Neural progenitor cell (in vitro differentiated cells): ENCODE data around the gene PTPRU. TPM values are rescaled to one million over a fixed set of nuclear protein-coding genes. Genes with fewer than 3 reads are reported as not detected.

ENCODE experiments used
- DNase-seq: peaks from one replicate; pipeline ENCODE4 v3.0.0-alpha.2; 2016; ENCODE audit warnings: low spot score
- H2AFZ ChIP-seq: fragments of 200-600 bp; sonication (generic); replicated peaks from 2 replicates; pipeline ENCODE4 v1.6.1; 2016; ENCODE audit warnings: antibody characterized with exemption
- H3F3A ChIP-seq: fragments of 200-600 bp; sonication (generic); 2 replicates; pipeline ENCODE4 v1.6.1; 2016; ENCODE audit warnings: antibody characterized with exemption, low read depth
- H3K27ac ChIP-seq: fragments of 200-600 bp; sonication (generic); 2 replicates; pipeline ENCODE4 v1.5.1; 2016; ENCODE audit warnings: mild to moderate bottlenecking
- H3K27me3 ChIP-seq: fragments of 200-600 bp; sonication (generic); 2 replicates; pipeline ENCODE4 v1.6.1; 2016; ENCODE audit warnings: mild to moderate bottlenecking, moderate library complexity
- H3K36me3 ChIP-seq: fragments of 200-600 bp; sonication (generic); 2 replicates; pipeline ENCODE4 v1.5.1; 2016
- H3K4me1 ChIP-seq: fragments of 200-600 bp; sonication (generic); 2 replicates; pipeline ENCODE4 v1.6.1; 2016; ENCODE audit warnings: mixed run types
- H3K4me2 ChIP-seq: fragments of 200-600 bp; sonication (generic); 2 replicates; pipeline ENCODE4 v1.6.1; 2016
- H3K4me3 ChIP-seq: fragments of 200-600 bp; sonication (generic); 2 replicates; pipeline ENCODE4 v1.5.1; 2016
- H3K79me2 ChIP-seq: fragments of 200-600 bp; sonication (generic); 2 replicates; pipeline ENCODE4 v1.6.1; 2016; ENCODE audit warnings: low read depth
- H3K9ac ChIP-seq: fragments of 200-600 bp; sonication (generic); 2 replicates; pipeline ENCODE4 v1.6.1; 2016
- H3K9me3 ChIP-seq: fragments of 200-600 bp; sonication (generic); 2 replicates; pipeline ENCODE4 v1.5.1; 2016; ENCODE audit warnings: low read depth
- H4K20me1 ChIP-seq: fragments of 200-600 bp; sonication (generic); 2 replicates; pipeline ENCODE4 v1.6.1; 2016; ENCODE audit warnings: low read depth
- H3K27ac Mint-ChIP-seq: 3 replicates; pipeline ENCODE4 v1.8.0; 2021; ENCODE audit warnings: mixed read lengths
- H3K27me3 Mint-ChIP-seq: 2 replicates; pipeline ENCODE4 v1.8.0; 2022; ENCODE audit warnings: low read depth, mild to moderate bottlenecking, inconsistent platforms, moderate library complexity, mixed read lengths; ENCODE audit not compliant: insufficient read depth
- H3K36me3 Mint-ChIP-seq: 3 replicates; pipeline ENCODE4 v1.8.0; 2021; ENCODE audit warnings: mixed read lengths
- H3K4me1 Mint-ChIP-seq: 3 replicates; pipeline ENCODE4 v1.8.0; 2021; ENCODE audit warnings: mixed read lengths
- H3K4me3 Mint-ChIP-seq: 3 replicates; pipeline ENCODE4 v1.8.0; 2021; ENCODE audit warnings: mild to moderate bottlenecking, moderate library complexity, mixed read lengths
- H3K9me3 Mint-ChIP-seq: 3 replicates; pipeline ENCODE4 v1.8.0; 2020; ENCODE audit warnings: mixed read lengths
- CTCF ChIP-seq: fragments of 200-600 bp; sonication (generic); IDR thresholded peaks from 2 replicates; pipeline ENCODE4 v1.5.1; 2017; ENCODE audit warnings: antibody characterized with exemption, mild to moderate bottlenecking
- EZH2 ChIP-seq: fragments of 200-600 bp; sonication (generic); IDR thresholded peaks from 2 replicates; pipeline ENCODE4 v1.6.1; 2017; ENCODE audit warnings: antibody characterized with exemption, mild to moderate bottlenecking, moderate library complexity
- EZH2phosphoT487 ChIP-seq: fragments of 200-600 bp; sonication (generic); IDR thresholded peaks from 2 replicates; pipeline ENCODE4 v1.6.1; 2017; ENCODE audit warnings: antibody characterized with exemption
- total RNA-seq: library from RNA; depleted of rRNA; stranded (reverse); fragments of >200 nt; gene quantifications from 2 replicates; pipeline ENCODE4 v1.2.3, GENCODE V29; 2015; ENCODE audit warnings: low replicate concordance

PTPRU gene
- total RNA-seq, 1 donor from 2014 or later = 29.5 TPM

DNA sequence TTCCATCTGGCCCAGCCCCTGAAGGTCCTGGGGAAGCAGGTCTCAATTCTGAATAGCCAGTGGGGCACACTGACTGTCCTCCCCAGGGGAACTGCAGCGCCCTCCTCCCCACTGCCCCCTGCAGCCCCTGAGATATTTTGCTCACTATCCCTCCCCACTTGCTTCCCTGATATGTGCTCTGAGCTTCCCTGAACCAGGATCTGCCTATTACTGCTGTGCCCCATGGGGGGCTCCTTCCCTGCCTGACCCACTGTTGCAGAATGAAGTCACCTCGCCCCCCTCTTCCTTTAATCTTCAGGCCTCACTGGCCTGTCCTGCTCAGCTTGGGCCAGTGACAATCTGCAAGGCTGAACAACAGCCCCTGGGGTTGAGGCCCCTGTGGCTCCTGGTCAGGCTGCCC, 89.8 kb downstream of the PTPRU start:
- H3K4me2 ChIP-seq = no peak overlapping the region
- TF ChIP-seq EZH2phosphoT487 (no peak), CTCF (no peak)
- no peak for DNase-seq
- no peaks in the 10 kb centered on the region for H3K36me3 ChIP-seq
- H2AFZ ChIP-seq = no peak overlapping the region
- H3F3A ChIP-seq = peaks cover 14% of the 10 kb centered on the region
- H3K79me2 ChIP-seq = no peaks in the 10 kb centered on the region
- peaks cover 7% of the 10 kb centered on the region for H3K4me1 Mint-ChIP-seq
- no peaks in the 10 kb centered on the region for H4K20me1 ChIP-seq
- peaks cover 12% of the 10 kb centered on the region for H3K4me1 ChIP-seq
- no peaks in the 10 kb centered on the region for H3K9me3 Mint-ChIP-seq
- no peaks in the 10 kb centered on the region for H3K27me3 ChIP-seq
- peaks cover 8% of the 10 kb centered on the region for H3K27me3 Mint-ChIP-seq
- H3K27ac Mint-ChIP-seq = no peak overlapping the region
- H3K27ac ChIP-seq = no peak overlapping the region
- H3K9ac ChIP-seq = no peak overlapping the region
- no peak overlapping the region for H3K4me3 ChIP-seq
- peaks cover 2% of the 10 kb centered on the region for H3K36me3 Mint-ChIP-seq
- no peak overlapping the region for H3K4me3 Mint-ChIP-seq
- H3K9me3 ChIP-seq = no peaks in the 10 kb centered on the region

GRCh38 chr1:29327223-29327935, 91.1 kb downstream of the PTPRU start:
- H3K4me3 Mint-ChIP-seq = no peak overlapping the region
- H3K36me3 Mint-ChIP-seq = peaks cover 2% of the 10 kb centered on the region
- H3K36me3 ChIP-seq = no peaks in the 10 kb centered on the region
- H3K4me3 ChIP-seq = no peak overlapping the region
- H3K9ac ChIP-seq = no peak overlapping the region
- H3K4me1 ChIP-seq = peaks cover 12% of the 10 kb centered on the region
- H3K27me3 ChIP-seq = no peaks in the 10 kb centered on the region
- H3K4me2 ChIP-seq = no peak overlapping the region
- H3K9me3 ChIP-seq = no peaks in the 10 kb centered on the region
- no peaks in the 10 kb centered on the region for H3K9me3 Mint-ChIP-seq
- no peak for DNase-seq
- peaks cover 10% of the 10 kb centered on the region for H3K4me1 Mint-ChIP-seq
- no peaks in the 10 kb centered on the region for H3K79me2 ChIP-seq
- no peak for TF ChIP-seq EZH2phosphoT487
- TF ChIP-seq CTCF = no peak
- no peak for TF ChIP-seq EZH2
- no peak overlapping the region for H2AFZ ChIP-seq
- H3K27me3 Mint-ChIP-seq = peaks cover 8% of the 10 kb centered on the region
- no peak overlapping the region for H3K27ac Mint-ChIP-seq
- H4K20me1 ChIP-seq = no peaks in the 10 kb centered on the region
- peaks cover 14% of the 10 kb centered on the region for H3F3A ChIP-seq
- H3K27ac ChIP-seq = no peak overlapping the region

DNA sequence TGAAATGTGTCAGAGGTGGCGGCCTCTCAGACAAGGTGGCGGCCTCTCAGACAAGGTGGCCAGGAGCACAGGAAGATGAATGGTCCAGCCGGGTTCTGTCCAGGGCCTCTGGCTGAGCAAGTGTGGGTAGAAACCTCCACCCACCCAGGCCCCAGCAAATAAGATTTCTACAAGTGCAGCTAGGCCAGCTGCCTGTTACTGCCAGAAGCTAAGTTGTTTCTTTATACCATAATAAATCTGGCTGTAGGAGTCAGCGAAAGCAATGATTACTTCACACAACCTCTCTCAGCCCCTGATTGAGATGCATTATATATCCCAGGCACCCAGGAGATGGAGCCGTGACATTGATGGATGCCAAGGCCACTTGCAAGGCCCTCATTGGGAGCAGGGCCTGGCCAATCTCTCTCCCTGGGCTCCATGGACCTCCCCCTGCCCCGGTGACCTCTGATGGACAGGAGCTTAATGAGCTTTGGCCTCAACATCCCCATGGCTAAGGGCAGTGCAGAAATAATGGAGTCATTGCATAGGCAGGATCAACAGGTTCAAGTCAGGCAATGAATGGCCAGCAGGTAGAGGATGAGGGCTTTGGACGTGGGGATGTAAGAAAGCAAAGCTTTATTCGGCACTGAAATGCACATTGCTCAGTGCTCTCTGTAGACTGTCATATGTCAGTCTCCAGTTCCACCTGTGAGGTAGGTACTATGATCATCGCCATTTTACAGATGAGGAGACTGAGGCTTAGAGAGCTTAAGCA, 92.9 kb downstream of the PTPRU start:
- peaks cover 12% of the 10 kb centered on the region for H3F3A ChIP-seq
- no peaks in the 10 kb centered on the region for H3K27me3 ChIP-seq
- Mint-ChIP-seq H3K4me1 (peaks cover 6% of the 10 kb centered on the region), H3K27me3 (peaks cover 2% of the 10 kb centered on the region), H3K4me3 (no peak overlapping the region), H3K36me3 (no peaks in the 10 kb centered on the region), H3K27ac (peak overlapping the region; percentile 20), H3K9me3 (no peaks in the 10 kb centered on the region)
- DNase-seq = no peak
- no peak overlapping the region for H3K4me3 ChIP-seq
- TF ChIP-seq EZH2 (no peak), EZH2phosphoT487 (no peak), CTCF (no peak)
- H3K36me3 ChIP-seq = no peaks in the 10 kb centered on the region
- no peak overlapping the region for H2AFZ ChIP-seq
- no peak overlapping the region for H3K9ac ChIP-seq
- H3K27ac ChIP-seq = no peak overlapping the region
- no peaks in the 10 kb centered on the region for H3K79me2 ChIP-seq
- H4K20me1 ChIP-seq = no peaks in the 10 kb centered on the region
- H3K9me3 ChIP-seq = no peaks in the 10 kb centered on the region
- H3K4me2 ChIP-seq = no peak overlapping the region
- H3K4me1 ChIP-seq = peaks cover 10% of the 10 kb centered on the region
